GM23338 (cell line): Measurements from ENCODE around the gene ERC1. TPM values are rescaled to one million over a fixed set of nuclear protein-coding genes. Genes with fewer than 3 reads are reported as not detected.

Experiments
- ATAC-seq: fragments of 200-7000 bp; cut with Tn5 transposase; 3 replicates; pipeline ENCODE4 v1.9.1; 2020
- DNase-seq: peaks from one replicate; pipeline ENCODE4 v3.0.0-alpha.2; 2015; ENCODE audit warnings: low spot score
- H2AFZ ChIP-seq: fragments of 200-600 bp; sonication (generic); 2 replicates; pipeline ENCODE4 v1.8.0; 2016; ENCODE audit warnings: antibody characterized with exemption, mild to moderate bottlenecking, moderate library complexity
- H3F3A ChIP-seq: fragments of 200-600 bp; sonication (generic); replicated peaks from 2 replicates; pipeline ENCODE4 v1.8.0; 2017; ENCODE audit warnings: antibody characterized with exemption, mixed run types, low read depth
- H3K27ac ChIP-seq: fragments of 200-600 bp; sonication (generic); 2 replicates; pipeline ENCODE4 v1.6.1; 2016; ENCODE audit warnings: low read depth
- H3K27me3 ChIP-seq: fragments of 200-600 bp; sonication (generic); 2 replicates; pipeline ENCODE4 v1.8.0; 2016; ENCODE audit warnings: mild to moderate bottlenecking, mixed run types, moderate library complexity; ENCODE audit not compliant: insufficient read depth
- H3K36me3 ChIP-seq: fragments of 200-600 bp; sonication (generic); 2 replicates; pipeline ENCODE4 v1.8.0; 2016; ENCODE audit warnings: mild to moderate bottlenecking; ENCODE audit not compliant: insufficient read depth
- H3K4me1 ChIP-seq: fragments of 200-600 bp; sonication (generic); 2 replicates; pipeline ENCODE4 v1.8.0; 2016; ENCODE audit warnings: mild to moderate bottlenecking, moderate library complexity; ENCODE audit not compliant: insufficient read depth
- H3K4me2 ChIP-seq: fragments of 200-600 bp; sonication (generic); 2 replicates; pipeline ENCODE4 v1.7.1; 2017; ENCODE audit warnings: mixed run types
- H3K4me3 ChIP-seq: fragments of 200-600 bp; sonication (generic); 2 replicates; pipeline ENCODE4 v1.6.1; 2016; ENCODE audit warnings: mixed run types
- H3K79me2 ChIP-seq: fragments of 200-600 bp; sonication (generic); replicated peaks from 2 replicates; pipeline ENCODE4 v1.8.0; 2017; ENCODE audit warnings: mild to moderate bottlenecking; ENCODE audit not compliant: insufficient read depth
- H3K9me2 ChIP-seq: fragments of 200-600 bp; sonication (generic); 2 replicates; pipeline ENCODE4 v1.8.0; 2017; ENCODE audit not compliant: insufficient read depth
- H4K20me1 ChIP-seq: fragments of 200-600 bp; sonication (generic); replicated peaks from 2 replicates; pipeline ENCODE4 v1.8.0; 2017; ENCODE audit warnings: mild to moderate bottlenecking; ENCODE audit not compliant: insufficient read depth
- H3K27ac Mint-ChIP-seq: 2 replicates; pipeline ENCODE4 v1.8.0; 2020; ENCODE audit warnings: inconsistent platforms, mild to moderate bottlenecking, moderate library complexity, mixed read lengths
- H3K27me3 Mint-ChIP-seq: 3 replicates; pipeline ENCODE4 v1.8.0; 2022; ENCODE audit warnings: low read depth, mild to moderate bottlenecking, moderate library complexity, mixed read lengths, inconsistent platforms; ENCODE audit not compliant: insufficient read depth, poor library complexity
- H3K36me3 Mint-ChIP-seq: 3 replicates; pipeline ENCODE4 v1.8.0; 2021; ENCODE audit warnings: low read depth, mild to moderate bottlenecking, inconsistent platforms, moderate library complexity, mixed read lengths
- H3K4me1 Mint-ChIP-seq: 3 replicates; pipeline ENCODE4 v1.8.0; 2020; ENCODE audit warnings: mild to moderate bottlenecking, inconsistent platforms, mixed read lengths
- H3K4me3 Mint-ChIP-seq: 3 replicates; pipeline ENCODE4 v1.8.0; 2021; ENCODE audit warnings: moderate library complexity, mild to moderate bottlenecking, inconsistent platforms, mixed read lengths
- H3K9me3 Mint-ChIP-seq: 3 replicates; pipeline ENCODE4 v1.8.0; 2020; ENCODE audit warnings: moderate library complexity, mild to moderate bottlenecking, inconsistent platforms, mixed read lengths
- CREB1 ChIP-seq: fragments of 250-450 bp; sonication (Bioruptor Pico); IDR thresholded peaks from 2 replicates; pipeline ENCODE4 v1.5.0; 2020; ENCODE audit warnings: low read depth, mild to moderate bottlenecking, moderate library complexity
- CTCF ChIP-seq, 2 experiments: fragments of 200-600 bp in 1 of 2; sonication (generic) in 1 of 2; conservative IDR thresholded peaks; 2 replicates each; pipeline versions ENCODE4 v1.5.1 to v1.6.1; 2016 to 2017; ENCODE audit warnings: antibody characterized with exemption in 2 of 2, low read depth in 2 of 2, mild to moderate bottlenecking in 2 of 2, moderate library complexity in 1 of 2
- EZH2 ChIP-seq: fragments of 200-600 bp; sonication (generic); IDR thresholded peaks from one replicate; pipeline ENCODE4 v1.8.0; 2017; ENCODE audit warnings: antibody characterized with exemption, mild to moderate bottlenecking, low read depth; ENCODE audit not compliant: unreplicated experiment
- EZH2phosphoT487 ChIP-seq: fragments of 200-600 bp; sonication (generic); IDR thresholded peaks from one replicate; pipeline ENCODE4 v1.8.1; 2018; ENCODE audit warnings: antibody characterized with exemption; ENCODE audit not compliant: unreplicated experiment
- JUNB ChIP-seq: IDR thresholded peaks from one replicate; pipeline ENCODE4 v1.6.1; 2016; ENCODE audit warnings: antibody characterized with exemption; ENCODE audit not compliant: unreplicated experiment
- NANOG ChIP-seq: IDR thresholded peaks from 2 replicates; pipeline ENCODE4 v1.6.1; 2016; ENCODE audit warnings: antibody characterized with exemption, borderline replicate concordance
- POLR2AphosphoS5 ChIP-seq: IDR thresholded peaks from 2 replicates; pipeline ENCODE4 v1.6.1; 2016; ENCODE audit warnings: antibody characterized with exemption, low read depth
- REST ChIP-seq: IDR thresholded peaks from one replicate; pipeline ENCODE4 v1.6.1; 2018; ENCODE audit warnings: antibody characterized with exemption; ENCODE audit not compliant: unreplicated experiment
- STAT1 ChIP-seq: IDR thresholded peaks from one replicate; pipeline ENCODE4 v1.6.1; 2016; ENCODE audit warnings: antibody characterized with exemption; ENCODE audit not compliant: unreplicated experiment
- ZNF114 ChIP-seq: fragments of 250-450 bp; sonication (Bioruptor Pico); IDR thresholded peaks from 2 replicates; pipeline ENCODE4 v1.5.0; 2020; ENCODE audit warnings: mild to moderate bottlenecking, moderate library complexity
- ZNF331 ChIP-seq: fragments of 250-450 bp; sonication (Bioruptor Pico); IDR thresholded peaks from 2 replicates; pipeline ENCODE4 v1.5.0; 2020; ENCODE audit warnings: low read depth, mild to moderate bottlenecking, moderate library complexity
- ZNF462 ChIP-seq: fragments of 250-450 bp; sonication (Bioruptor Pico); IDR thresholded peaks from 2 replicates; pipeline ENCODE4 v1.5.0; 2020; ENCODE audit warnings: mild to moderate bottlenecking, moderate library complexity
- polyA plus RNA-seq: library from polyadenylated mRNA; unstranded; fragments of >200 nt; fragmentation: Nextera tagmentation; extraction: Ambion mirVana; gene quantifications from 2 replicates; pipeline ENCODE4 v1.2.1, GENCODE V29; 2016
- total RNA-seq: library from RNA; depleted of rRNA; stranded (reverse); fragments of >200 nt; shearing (Covaris generic); gene quantifications from 2 replicates; pipeline ENCODE4 v1.2.3, GENCODE V29; 2014
- TF ChIP-seq, protein P1 (sequence below): IDR thresholded peaks from 2 replicates; pipeline ENCODE4 v1.6.1; 2016; ENCODE audit warnings: antibody characterized with exemption

The ERC1 gene
- total and polyA plus RNA-seq, 2 experiments from 2014 or later = 28.1 to 35.3 TPM

DNA sequence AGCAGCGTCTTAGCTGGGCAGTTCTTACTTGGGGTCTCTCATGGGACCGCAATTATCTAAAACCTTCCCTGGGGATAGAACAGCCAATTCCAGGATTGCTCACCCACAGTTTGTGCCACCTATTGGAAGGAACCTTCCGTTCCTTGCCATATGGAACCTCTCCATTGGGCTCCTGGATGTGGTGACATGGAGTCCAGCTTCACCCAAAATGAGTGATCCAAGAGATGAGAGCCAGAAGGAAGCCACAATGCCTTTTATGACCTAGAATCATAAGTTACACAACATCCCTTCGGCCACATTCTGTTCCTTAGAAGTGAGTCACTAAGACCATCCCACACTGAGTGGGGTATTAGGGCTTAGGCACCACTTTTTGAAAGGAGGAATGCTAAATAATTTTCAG is 439.0 kb downstream of the ERC1 start:
- Mint-ChIP-seq H3K9me3 (no peaks in the 10 kb centered on the region), H3K36me3 (no peaks in the 10 kb centered on the region), H3K4me1 (no peaks in the 10 kb centered on the region), H3K4me3 (no peak overlapping the region), H3K27me3 (no peaks in the 10 kb centered on the region), H3K27ac (no peak overlapping the region)
- Histone ChIP-seq H3K4me1 (no peaks in the 10 kb centered on the region), H2AFZ (no peak overlapping the region), H3K79me2 (no peaks in the 10 kb centered on the region), H3F3A (no peaks in the 10 kb centered on the region), H3K27me3 (no peaks in the 10 kb centered on the region), H3K4me3 (no peak overlapping the region), H3K36me3 (no peaks in the 10 kb centered on the region), H3K27ac (no peak overlapping the region), H3K9me2 (no peaks in the 10 kb centered on the region; the same call in 1 of the 2 replicates), H4K20me1 (0 out of 2 replicates have a peak, but pooled peaks cover 6% of the 10 kb centered on the region), H3K4me2 (no peak overlapping the region)
- TF ChIP-seq NANOG (no peak), EZH2 (no peak), JUNB (no peak), POLR2AphosphoS5 (no peak), CTCF (conservative IDR thresholded peaks at IDR 0.05; ENCODE audit: low read depth in 2 of 2) (no peak), ZNF114 (CRISPR knock-in tag) (no peak), STAT1 (no peak), REST (no peak), CREB1 (no peak), ZNF331 (CRISPR knock-in tag) (no peak), EZH2phosphoT487 (no peak), ZNF462 (CRISPR knock-in tag) (no peak)
- TF ChIP-seq, protein P1, sequence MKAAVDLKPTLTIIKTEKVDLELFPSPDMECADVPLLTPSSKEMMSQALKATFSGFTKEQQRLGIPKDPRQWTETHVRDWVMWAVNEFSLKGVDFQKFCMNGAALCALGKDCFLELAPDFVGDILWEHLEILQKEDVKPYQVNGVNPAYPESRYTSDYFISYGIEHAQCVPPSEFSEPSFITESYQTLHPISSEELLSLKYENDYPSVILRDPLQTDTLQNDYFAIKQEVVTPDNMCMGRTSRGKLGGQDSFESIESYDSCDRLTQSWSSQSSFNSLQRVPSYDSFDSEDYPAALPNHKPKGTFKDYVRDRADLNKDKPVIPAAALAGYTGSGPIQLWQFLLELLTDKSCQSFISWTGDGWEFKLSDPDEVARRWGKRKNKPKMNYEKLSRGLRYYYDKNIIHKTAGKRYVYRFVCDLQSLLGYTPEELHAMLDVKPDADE = no peak
- no peak for ATAC-seq
- DNase-seq = no peak
